Measurements from ENCODE around the gene XYLT1. TPM values are rescaled to one million over a fixed set of nuclear protein-coding genes. Genes with fewer than 3 reads are reported as not detected.

XYLT1 gene
- total and polyA plus RNA-seq, 12 donors: 0.29 to 4.0 (median 1.6) TPM

- H3K4me1 ChIP-seq: peaks cover 0 to 28% (median 5%) of the 10 kb centered on the region in 9 donors
- intact Hi-C loops (cut with DNase I): no loop called here
- DNase-seq (no peak), ATAC-seq (no peak)
- no peaks in the 10 kb centered on the region for H3K9me3 ChIP-seq
- H3K36me3 ChIP-seq: no peaks in the 10 kb centered on the region
- H3K27ac ChIP-seq: no peak overlapping the region
- 87 to 89% methylated on average over 8 of the region's 8 CpGs for WGBS, 2 donors
- TF ChIP-seq, protein P1, sequence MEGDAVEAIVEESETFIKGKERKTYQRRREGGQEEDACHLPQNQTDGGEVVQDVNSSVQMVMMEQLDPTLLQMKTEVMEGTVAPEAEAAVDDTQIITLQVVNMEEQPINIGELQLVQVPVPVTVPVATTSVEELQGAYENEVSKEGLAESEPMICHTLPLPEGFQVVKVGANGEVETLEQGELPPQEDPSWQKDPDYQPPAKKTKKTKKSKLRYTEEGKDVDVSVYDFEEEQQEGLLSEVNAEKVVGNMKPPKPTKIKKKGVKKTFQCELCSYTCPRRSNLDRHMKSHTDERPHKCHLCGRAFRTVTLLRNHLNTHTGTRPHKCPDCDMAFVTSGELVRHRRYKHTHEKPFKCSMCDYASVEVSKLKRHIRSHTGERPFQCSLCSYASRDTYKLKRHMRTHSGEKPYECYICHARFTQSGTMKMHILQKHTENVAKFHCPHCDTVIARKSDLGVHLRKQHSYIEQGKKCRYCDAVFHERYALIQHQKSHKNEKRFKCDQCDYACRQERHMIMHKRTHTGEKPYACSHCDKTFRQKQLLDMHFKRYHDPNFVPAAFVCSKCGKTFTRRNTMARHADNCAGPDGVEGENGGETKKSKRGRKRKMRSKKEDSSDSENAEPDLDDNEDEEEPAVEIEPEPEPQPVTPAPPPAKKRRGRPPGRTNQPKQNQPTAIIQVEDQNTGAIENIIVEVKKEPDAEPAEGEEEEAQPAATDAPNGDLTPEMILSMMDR (IDR thresholded peaks at IDR 0.05): no peak
- peaks cover 0 to 2% (median 0%) of the 10 kb centered on the region in 7 donors for H3K27me3 ChIP-seq
- no peak overlapping the region for H3K4me3 ChIP-seq
These were observed 38.7 kb downstream of the XYLT1 start for GRCh38 chr16:17431968-17432625.

- no peak overlapping the region for H3K4me3 ChIP-seq
- no peak for DNase-seq
- peaks cover 0 to 17% (median 0%) of the 10 kb centered on the region in 9 donors for H3K4me1 ChIP-seq
- no peak for ATAC-seq
- TF ChIP-seq, protein P1 (IDR thresholded peaks at IDR 0.05): no peak
- H3K36me3 ChIP-seq: no peaks in the 10 kb centered on the region
- 83 to 84% methylated on average over 8 of the region's 8 CpGs for WGBS, 2 donors
- intact Hi-C loops (cut with DNase I): no loop called here
- H3K27ac ChIP-seq: no peak overlapping the region
- no peaks in the 10 kb centered on the region for H3K27me3 ChIP-seq
- H3K9me3 ChIP-seq: no peaks in the 10 kb centered on the region
These were observed 39.7 kb downstream of the XYLT1 start for GRCh38 chr16:17431012-17431411.

- ATAC-seq (no peak), DNase-seq (no peak)
- no peak overlapping the region for H3K27ac ChIP-seq
- no peaks in the 10 kb centered on the region for H3K4me1 ChIP-seq
- no peaks in the 10 kb centered on the region for H3K36me3 ChIP-seq
- no peak overlapping the region for H3K4me3 ChIP-seq
- TF ChIP-seq, protein P1 (IDR thresholded peaks at IDR 0.05): no peak
- WGBS, 2 donors: 98% methylated on average over 2 of the region's 2 CpGs
- no peaks in the 10 kb centered on the region for H3K27me3 ChIP-seq
- peaks cover 0 to 6% (median 0%) of the 10 kb centered on the region in 11 donors for H3K9me3 ChIP-seq
- intact Hi-C loops (cut with DNase I): no loop called here
These were observed 44.3 kb downstream of the XYLT1 start for GRCh38 chr16:17426451-17426850.

- H3K4me1 ChIP-seq: no peaks in the 10 kb centered on the region
- WGBS, 2 donors: 88 to 90% methylated on average over 4 to 5 of the region's 5 CpGs
- intact Hi-C loops (cut with DNase I): no loop called here
- no peak for ATAC-seq
- H3K4me3 ChIP-seq: no peak overlapping the region
- no peak overlapping the region for H3K27ac ChIP-seq
- TF ChIP-seq, protein P1 (IDR thresholded peaks at IDR 0.05): no peak
- no peaks in the 10 kb centered on the region for H3K36me3 ChIP-seq
- H3K27me3 ChIP-seq: no peaks in the 10 kb centered on the region
- H3K9me3 ChIP-seq: peaks cover 0 to 8% (median 0%) of the 10 kb centered on the region in 11 donors
- no peak for DNase-seq
These were observed 46.0 kb downstream of the XYLT1 start for GRCh38 chr16:17424771-17425170.

Data from heart right ventricle (tissue), 16 donors.